Superior temporal gyrus (tissue), 1 donor: ENCODE data around the gene PCSK1.
"Not testable (repeated sequence)": the region's sequence is repeated elsewhere in the genome, so short reads cannot be mapped to it uniquely, and the experiment has no call there.

Source experiments
- DNase-seq: peaks from one replicate; pipeline ENCODE4 v3.0.0-alpha.2; 2016; ENCODE audit errors: extremely low spot score

PCSK1 gene

GRCh38 chr5:96372726-96373380 is 60.2 kb downstream of the PCSK1 start:
- DNase-seq: no peak

- DNase-seq: no peak
Observed at GRCh38 chr5:96370976-96371375, 62.1 kb downstream of the PCSK1 start.

GRCh38 chr5:96367337-96367736 is 65.7 kb downstream of the PCSK1 start:
- DNase-seq: not testable (repeated sequence)

- DNase-seq: no peak
Observed at GRCh38 chr5:96354237-96354636, 78.8 kb downstream of the PCSK1 start.

- no peak for DNase-seq
Observed at GRCh38 chr5:96353220-96353619, 79.8 kb downstream of the PCSK1 start.

- DNase-seq: no peak
Observed at GRCh38 chr5:96350678-96351077, 82.4 kb downstream of the PCSK1 start.

GRCh38 chr5:96348536-96348935 is 84.5 kb downstream of the PCSK1 start:
- DNase-seq: no peak

- DNase-seq: no peak
Observed at GRCh38 chr5:96347502-96348292, 85.4 kb downstream of the PCSK1 start.

- DNase-seq: peak; percentile 80
Observed at GRCh38 chr5:96344678-96345577, 88.1 kb downstream of the PCSK1 start.

- no peak for DNase-seq
Observed at GRCh38 chr5:96343094-96343493, 90.0 kb downstream of the PCSK1 start.

- no peak for DNase-seq
Observed at GRCh38 chr5:96342581-96342980, 90.5 kb downstream of the PCSK1 start.
